ENCODE measurements around the gene CCDC148.

- TF ChIP-seq CTCF (IDR thresholded peaks at IDR 0.05) (no peak), POLR2A (IDR thresholded peaks at IDR 0.05) (no peak)
Measured at GRCh38 chr2:158142568-158143332, 313.8 kb downstream of the CCDC148 start.

Data from esophagus squamous epithelium (tissue), 4 donors.